Activated CD4-positive, alpha-beta memory T cell treated with anti-CD3 and anti-CD28 coated beads for 36 hours (primary cell): Measurements from ENCODE around the gene MSMB. TPM values are rescaled to one million over a fixed set of nuclear protein-coding genes. Genes with fewer than 3 reads are reported as not detected.
A peak's percentile ranks its signal among the peaks of the same experiment; 100 is the strongest.
"Not testable (repeated sequence)": the region's sequence is repeated elsewhere in the genome, so short reads cannot be mapped to it uniquely, and the experiment has no call there.

ENCODE experiments used
- CTCF ChIA-PET: fragments of 350-600 bp; sonication (Branson Sonifier 250); formaldehyde crosslinking; loops from one replicate; lab custom pipeline; 2021; ENCODE audit warnings: antibody characterized with exemption, inconsistent platforms; lab: Charles Lee
- POLR2A ChIA-PET: fragments of 350-600 bp; sonication (Branson Sonifier 250); formaldehyde crosslinking; loops from one replicate; lab custom pipeline; 2021; ENCODE audit warnings: antibody characterized with exemption; lab: Charles Lee
- DNase-seq: peaks from one replicate; pipeline ENCODE4 v3.0.0-alpha.2; 2020
- H3K27ac Mint-ChIP-seq: one replicate; pipeline ENCODE4 v1.8.0; 2021; ENCODE audit warnings: mixed read lengths
- H3K27me3 Mint-ChIP-seq: one replicate; pipeline ENCODE4 v1.8.0; 2021; ENCODE audit warnings: mixed read lengths
- H3K36me3 Mint-ChIP-seq: one replicate; pipeline ENCODE4 v1.8.0; 2021; ENCODE audit warnings: mixed read lengths
- H3K4me1 Mint-ChIP-seq: one replicate; pipeline ENCODE4 v1.8.0; 2021; ENCODE audit warnings: low read depth, mixed read lengths
- H3K4me3 Mint-ChIP-seq: one replicate; pipeline ENCODE4 v1.8.0; 2021; ENCODE audit warnings: mild to moderate bottlenecking, mixed read lengths
- H3K9me3 Mint-ChIP-seq: one replicate; pipeline ENCODE4 v1.8.0; 2021; ENCODE audit warnings: mixed read lengths
- intact Hi-C: fragments of 100-400 bp; cut with micrococcal nuclease; formaldehyde crosslinking; loops from one replicate; pipeline ENCODE4 v1.15.1; 2023
- total RNA-seq, 2 experiments: library from RNA; stranded (reverse); gene quantifications; one replicate each; pipeline ENCODE4 v1.2.3, GENCODE V29; 2021

The MSMB gene
- total RNA-seq, 2 experiments from 2014 or later, result not detected

DNA sequence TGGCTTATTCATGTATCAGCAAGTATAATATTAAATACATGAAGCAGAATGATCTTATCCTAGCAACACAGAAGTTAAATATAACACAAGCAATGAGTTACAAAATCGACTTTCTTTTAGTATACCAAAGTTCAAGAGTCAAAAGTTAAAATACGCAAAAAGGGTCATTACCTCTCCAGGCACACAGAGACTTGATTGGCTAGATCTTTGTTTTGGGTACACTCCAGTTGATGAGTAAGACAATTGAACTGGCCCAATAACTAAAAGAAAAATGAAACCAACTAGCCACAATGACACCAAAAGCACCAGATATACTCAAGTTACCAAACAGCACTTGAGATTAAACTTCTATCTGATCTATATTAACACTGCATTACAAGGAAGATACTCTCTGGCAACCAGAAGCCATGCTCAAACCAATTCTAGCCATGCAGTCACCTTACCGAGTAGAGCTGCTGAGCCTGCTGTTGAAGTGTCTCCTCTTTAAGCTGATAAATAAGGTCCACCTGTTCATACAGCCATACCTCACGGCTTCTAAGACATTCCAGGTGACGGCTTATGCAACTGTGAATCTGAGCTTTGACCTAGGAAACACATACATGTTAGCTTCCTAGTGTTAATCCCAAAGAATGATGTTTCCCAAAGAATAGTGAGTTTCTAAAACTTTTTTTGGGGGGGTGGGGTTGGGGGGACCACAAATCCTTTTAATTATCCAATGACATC lies 31.2 kb downstream of the MSMB start:
- Mint-ChIP-seq H3K36me3 (peaks cover 39% of the 10 kb centered on the region), H3K4me3 (no peak overlapping the region), H3K27ac (peak overlapping the region; percentile 44), H3K27me3 (no peaks in the 10 kb centered on the region), H3K4me1 (peaks cover 38% of the 10 kb centered on the region), H3K9me3 (no peaks in the 10 kb centered on the region)
- intact Hi-C loops, result no loop called here
- POLR2A ChIA-PET, result no interaction called here
- CTCF ChIA-PET, result interaction anchor here (2.5 kb wide), 1 partner anchor 14 kb away, joined by 9 read pairs; no protein-coding TSS in a partner anchor
- no peak for DNase-seq

DNA sequence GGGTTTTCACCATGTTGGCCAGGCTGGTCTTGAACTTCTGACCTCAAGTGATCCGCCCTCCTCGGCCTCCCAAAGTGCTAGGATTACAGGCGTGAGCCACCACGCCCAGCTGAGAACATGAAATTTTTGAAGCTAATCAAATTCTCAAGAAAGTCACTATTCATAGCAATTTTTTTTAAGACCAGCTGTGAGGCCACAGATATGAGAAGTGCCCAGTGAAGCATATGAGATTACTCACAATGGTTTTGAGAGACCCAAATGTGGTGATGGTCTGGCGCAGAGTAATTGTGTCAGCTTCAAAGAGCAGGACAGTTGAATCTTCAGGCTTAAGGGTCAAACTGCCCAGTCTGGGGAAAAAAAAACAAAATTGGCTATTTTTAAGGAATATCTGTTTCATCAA lies 31.9 kb downstream of the MSMB start:
- ChIA-PET CTCF (interaction anchor here (2.5 kb wide), 1 partner anchor 14 kb away, joined by 9 read pairs; no protein-coding TSS in a partner anchor), POLR2A (no interaction called here)
- intact Hi-C loops, result no loop called here
- Mint-ChIP-seq H3K27ac (no peak overlapping the region), H3K4me1 (peaks cover 31% of the 10 kb centered on the region), H3K4me3 (no peak overlapping the region), H3K9me3 (no peaks in the 10 kb centered on the region), H3K27me3 (no peaks in the 10 kb centered on the region), H3K36me3 (peaks cover 41% of the 10 kb centered on the region)
- DNase-seq, result no peak

DNA sequence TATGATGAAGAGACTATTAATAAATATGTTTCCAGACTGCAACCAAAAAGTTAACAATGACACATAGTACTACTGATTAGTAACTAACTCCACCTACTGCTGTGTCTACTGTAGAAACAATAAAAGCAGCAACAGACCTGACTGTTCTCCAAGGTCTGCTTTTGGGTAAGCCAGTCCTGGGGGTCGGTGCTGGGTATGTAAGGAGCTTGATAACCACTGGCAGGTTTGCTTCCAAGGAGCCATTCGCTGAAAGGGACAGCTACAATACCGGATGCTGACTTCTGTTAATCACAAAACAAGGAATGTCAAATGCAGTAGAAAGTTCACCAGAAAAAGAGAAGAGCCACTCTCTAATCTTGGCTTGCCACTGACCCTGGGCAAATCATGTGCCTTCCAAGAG lies 33.3 kb downstream of the MSMB start:
- POLR2A ChIA-PET, result no interaction called here
- no peaks in the 10 kb centered on the region for H3K27me3 Mint-ChIP-seq
- H3K9me3 Mint-ChIP-seq, result no peaks in the 10 kb centered on the region
- intact Hi-C loops, result no loop called here
- peaks cover 17% of the 10 kb centered on the region for H3K4me1 Mint-ChIP-seq
- H3K36me3 Mint-ChIP-seq, result peaks cover 46% of the 10 kb centered on the region
- CTCF ChIA-PET, result no interaction called here
- no peak overlapping the region for H3K27ac Mint-ChIP-seq
- H3K4me3 Mint-ChIP-seq, result no peak overlapping the region
- DNase-seq, result no peak

DNA sequence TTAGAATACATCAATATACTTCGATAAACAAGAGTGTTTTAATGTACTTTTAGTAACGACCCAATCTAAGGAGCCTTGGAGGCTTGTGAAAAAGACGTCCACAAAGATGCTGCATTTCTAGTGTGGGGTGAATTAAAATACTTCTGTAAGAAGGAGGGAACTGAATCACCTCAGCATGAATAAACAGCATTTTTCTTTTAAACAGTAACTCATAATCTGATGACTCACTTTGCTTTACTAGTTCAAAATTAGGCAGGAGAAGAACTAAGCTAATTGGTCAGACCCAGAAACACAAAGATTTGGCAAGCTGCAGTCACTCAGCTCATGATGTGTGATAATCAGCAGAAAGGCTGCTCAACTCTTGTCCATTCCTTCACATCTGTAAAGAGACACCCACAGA lies 39.9 kb downstream of the MSMB start:
- no peaks in the 10 kb centered on the region for H3K27me3 Mint-ChIP-seq
- no peak for DNase-seq
- peaks cover 48% of the 10 kb centered on the region for H3K36me3 Mint-ChIP-seq
- no peaks in the 10 kb centered on the region for H3K9me3 Mint-ChIP-seq
- CTCF ChIA-PET, result interaction anchor here (2.9 kb wide), 1 partner anchor 23 kb away, joined by 16 read pairs; no protein-coding TSS in a partner anchor
- intact Hi-C loops, result loop anchor here (2.0 kb wide), 1 partner anchor 17 kb away; no protein-coding TSS in a partner anchor
- H3K4me3 Mint-ChIP-seq, result no peak overlapping the region
- POLR2A ChIA-PET, result interaction anchor here (1.2 kb wide), 1 partner anchor 11 kb away, joined by 3 read pairs; no protein-coding TSS in a partner anchor
- no peaks in the 10 kb centered on the region for H3K4me1 Mint-ChIP-seq
- H3K27ac Mint-ChIP-seq, result peak overlapping the region; percentile 29

DNA sequence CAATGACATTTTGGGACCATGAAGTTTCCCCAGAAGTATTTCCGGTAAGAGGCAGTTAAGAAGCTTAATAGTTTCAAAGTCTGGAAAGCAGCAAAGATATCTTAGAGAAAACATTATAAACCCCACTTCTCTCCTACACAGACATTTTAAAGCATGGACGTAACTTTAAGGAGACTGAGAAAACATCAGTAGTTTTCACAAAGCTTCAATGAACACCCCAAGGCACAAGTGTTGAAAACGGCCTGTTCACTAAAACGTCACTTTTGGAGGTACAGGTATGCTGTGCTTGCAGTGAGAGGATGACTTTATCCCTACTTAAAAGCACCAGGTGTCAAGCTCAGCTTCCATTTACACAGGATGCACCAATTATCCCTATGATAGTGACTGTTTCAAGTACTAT lies 40.7 kb downstream of the MSMB start:
- POLR2A ChIA-PET, result interaction anchor here (0.6 to 1.1 kb wide), 2 partner anchors 14 to 1045 kb away, joined by 3 to 4 read pairs; no protein-coding TSS in a partner anchor
- no peak for DNase-seq
- CTCF ChIA-PET, result interaction anchor here (2.9 kb wide), 1 partner anchor 23 kb away, joined by 16 read pairs; no protein-coding TSS in a partner anchor
- H3K4me3 Mint-ChIP-seq, result no peak overlapping the region
- peaks cover 47% of the 10 kb centered on the region for H3K36me3 Mint-ChIP-seq
- no peaks in the 10 kb centered on the region for H3K9me3 Mint-ChIP-seq
- intact Hi-C loops, result no loop called here
- no peak overlapping the region for H3K27ac Mint-ChIP-seq
- H3K27me3 Mint-ChIP-seq, result no peaks in the 10 kb centered on the region
- H3K4me1 Mint-ChIP-seq, result no peaks in the 10 kb centered on the region

DNA sequence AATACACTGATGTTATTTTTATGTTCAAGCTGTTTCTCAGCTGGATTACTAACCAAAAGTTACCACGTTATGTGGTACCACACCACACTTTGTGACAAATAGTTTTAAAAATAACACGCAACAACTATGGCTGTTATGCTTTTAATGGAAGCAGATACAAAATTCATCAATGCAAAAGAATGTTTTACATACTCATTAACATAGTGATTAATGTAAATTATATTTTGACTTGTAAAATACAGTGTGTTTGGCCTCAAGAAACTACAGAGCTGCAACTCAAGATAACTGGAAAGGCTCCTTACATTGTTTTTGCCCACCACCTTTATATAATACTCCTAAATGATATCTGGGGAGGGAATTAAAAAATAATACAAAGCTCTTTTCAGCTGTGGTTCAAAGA lies 41.1 kb downstream of the MSMB start:
- Mint-ChIP-seq H3K4me3 (no peak overlapping the region), H3K36me3 (peaks cover 50% of the 10 kb centered on the region), H3K9me3 (no peaks in the 10 kb centered on the region), H3K27ac (no peak overlapping the region), H3K27me3 (no peaks in the 10 kb centered on the region), H3K4me1 (no peaks in the 10 kb centered on the region)
- ChIA-PET POLR2A (interaction anchor here (0.6 to 1.1 kb wide), 2 partner anchors 15 to 1045 kb away, joined by 3 to 4 read pairs; no protein-coding TSS in a partner anchor), CTCF (interaction anchor here (2.9 kb wide), 1 partner anchor 24 kb away, joined by 16 read pairs; no protein-coding TSS in a partner anchor)
- DNase-seq, result no peak
- intact Hi-C loops, result no loop called here

DNA sequence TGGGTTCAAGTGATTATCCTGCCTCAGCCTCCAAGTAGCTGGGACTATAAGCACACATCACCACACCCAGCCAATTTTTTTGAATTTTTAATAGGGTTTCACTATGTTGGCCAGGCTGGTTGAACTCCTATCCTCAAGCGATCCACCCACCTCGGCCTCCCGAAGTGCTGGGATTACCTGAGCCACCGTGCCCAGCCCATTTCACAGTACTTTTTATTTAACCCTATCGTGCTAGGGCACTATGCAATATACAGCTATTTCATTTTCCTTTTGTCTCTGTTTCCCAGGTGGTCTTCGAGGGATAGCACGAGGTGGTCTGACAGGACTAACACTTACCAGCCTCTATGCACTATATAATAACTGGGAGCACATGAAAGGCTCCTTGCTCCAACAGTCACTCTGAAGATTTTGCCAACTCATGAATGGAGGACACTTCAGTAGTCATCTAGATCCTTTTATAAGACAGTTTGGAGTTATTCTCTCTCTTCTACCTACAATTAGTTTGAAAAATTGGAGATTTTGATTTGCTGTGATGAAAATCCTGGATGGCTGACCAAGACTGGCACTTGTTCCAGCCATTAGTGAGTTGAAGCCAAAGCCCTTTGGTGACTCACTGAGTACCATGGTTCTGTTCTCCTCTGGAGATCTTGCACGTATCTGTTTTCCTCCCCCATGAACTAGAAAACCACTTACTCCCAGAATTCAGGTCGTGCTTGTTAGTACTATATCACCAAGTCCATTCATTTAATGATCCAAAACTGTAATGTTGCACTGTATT lies 43.0 kb downstream of the MSMB start:
- Mint-ChIP-seq H3K4me3 (no peak overlapping the region), H3K36me3 (peaks cover 54% of the 10 kb centered on the region), H3K27me3 (no peaks in the 10 kb centered on the region), H3K27ac (no peak overlapping the region), H3K9me3 (peaks cover 8% of the 10 kb centered on the region), H3K4me1 (no peaks in the 10 kb centered on the region)
- intact Hi-C loops, result no loop called here
- DNase-seq, result no peak
- CTCF ChIA-PET, result interaction anchor here (1.9 kb wide), 1 partner anchor 26 kb away, joined by 5 read pairs; no protein-coding TSS in a partner anchor
- POLR2A ChIA-PET, result no interaction called here

DNA sequence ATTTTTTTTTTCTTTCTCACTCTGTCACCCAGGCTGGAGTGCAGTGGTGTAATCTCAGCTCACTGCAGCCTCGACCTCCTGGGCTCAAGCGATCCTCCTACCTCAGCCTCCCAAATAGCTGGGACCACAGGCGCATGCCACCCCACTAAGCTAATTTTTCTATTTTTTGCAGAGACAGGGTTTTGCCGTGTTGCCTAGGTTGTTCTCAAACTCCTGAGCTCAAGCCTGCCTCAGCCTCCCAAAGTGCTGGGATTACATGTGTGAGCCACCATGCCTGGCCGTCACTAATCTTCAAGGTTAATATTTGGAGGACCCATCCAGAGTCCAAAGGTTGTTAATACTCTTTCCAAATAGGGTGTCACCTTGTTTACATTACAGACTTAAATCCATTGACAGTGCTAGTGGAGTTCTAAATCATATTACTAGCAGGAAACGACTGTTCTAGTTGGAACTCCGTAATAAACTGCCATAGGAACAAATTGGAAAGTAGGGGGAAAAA lies 43.8 kb downstream of the MSMB start:
- H3K9me3 Mint-ChIP-seq, H3K4me3 Mint-ChIP-seq, POLR2A ChIA-PET, intact Hi-C loops, H3K27me3 Mint-ChIP-seq, DNase-seq, H3K27ac Mint-ChIP-seq, H3K4me1 Mint-ChIP-seq: not testable (repeated sequence)
- CTCF ChIA-PET, result interaction anchor here (1.9 kb wide), 1 partner anchor 27 kb away, joined by 5 read pairs; no protein-coding TSS in a partner anchor
- H3K36me3 Mint-ChIP-seq, result peaks cover 58% of the 10 kb centered on the region

DNA sequence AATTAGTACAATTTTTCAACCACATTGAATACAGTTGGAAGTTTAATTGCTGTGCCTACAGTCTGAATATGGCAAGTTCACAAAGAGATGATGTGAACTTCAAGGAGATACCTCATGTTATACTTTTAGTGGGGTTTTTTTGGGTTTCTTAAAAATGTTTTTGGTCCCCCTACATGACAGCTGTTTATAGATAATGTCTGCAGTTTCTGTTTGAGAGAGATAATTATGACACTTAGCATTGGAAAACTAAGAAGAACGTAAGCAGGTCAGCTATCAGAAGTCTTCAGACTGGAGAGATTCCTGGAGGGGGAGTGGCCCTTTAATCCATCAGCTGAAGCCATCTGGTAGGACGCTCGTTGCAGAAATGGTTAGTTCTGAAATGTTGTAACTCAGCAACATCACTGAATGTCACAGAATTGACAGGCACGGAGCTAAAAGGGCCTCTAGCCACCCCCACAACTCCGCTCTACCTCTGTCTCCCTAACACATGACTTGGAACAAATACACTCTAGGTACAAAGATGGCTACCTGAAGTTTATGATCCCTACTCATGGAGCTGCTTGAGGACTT lies 44.8 kb downstream of the MSMB start:
- CTCF ChIA-PET, result interaction anchor here (1.9 kb wide), 1 partner anchor 28 kb away, joined by 5 read pairs; no protein-coding TSS in a partner anchor

DNA sequence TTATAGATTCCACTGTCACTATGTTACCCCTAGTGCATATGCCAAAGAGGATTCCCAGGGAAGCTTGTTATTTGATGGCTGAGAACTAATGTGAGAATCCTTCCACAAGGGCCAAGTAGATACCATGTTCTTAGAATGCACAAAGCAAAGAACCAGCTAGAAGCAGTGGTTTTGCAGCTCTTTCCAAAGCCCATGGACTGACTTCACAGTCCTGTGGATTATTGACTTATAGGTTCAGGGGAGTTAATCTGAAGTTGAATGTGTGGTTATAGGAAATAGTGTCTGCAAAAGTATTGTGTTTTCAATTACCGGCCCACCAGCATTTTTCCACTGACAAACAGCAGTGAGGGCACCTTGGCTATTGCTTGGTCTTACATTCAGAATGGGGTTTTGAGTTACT lies 45.5 kb downstream of the MSMB start:
- Mint-ChIP-seq H3K4me3 (no peak overlapping the region), H3K27ac (no peak overlapping the region), H3K9me3 (peaks cover 8% of the 10 kb centered on the region), H3K4me1 (no peaks in the 10 kb centered on the region), H3K36me3 (peaks cover 52% of the 10 kb centered on the region), H3K27me3 (no peaks in the 10 kb centered on the region)
- ChIA-PET POLR2A (no interaction called here), CTCF (no interaction called here)
- intact Hi-C loops, result no loop called here
- DNase-seq, result no peak

More for the DNA sequence above, 44.8 kb downstream of the MSMB start:
- Mint-ChIP-seq H3K36me3 (peaks cover 53% of the 10 kb centered on the region), H3K27ac (no peak overlapping the region), H3K4me1 (no peaks in the 10 kb centered on the region), H3K9me3 (peaks cover 8% of the 10 kb centered on the region), H3K27me3 (no peaks in the 10 kb centered on the region), H3K4me3 (no peak overlapping the region)
- DNase-seq, result no peak
- POLR2A ChIA-PET, result no interaction called here
- intact Hi-C loops, result no loop called here

DNA sequence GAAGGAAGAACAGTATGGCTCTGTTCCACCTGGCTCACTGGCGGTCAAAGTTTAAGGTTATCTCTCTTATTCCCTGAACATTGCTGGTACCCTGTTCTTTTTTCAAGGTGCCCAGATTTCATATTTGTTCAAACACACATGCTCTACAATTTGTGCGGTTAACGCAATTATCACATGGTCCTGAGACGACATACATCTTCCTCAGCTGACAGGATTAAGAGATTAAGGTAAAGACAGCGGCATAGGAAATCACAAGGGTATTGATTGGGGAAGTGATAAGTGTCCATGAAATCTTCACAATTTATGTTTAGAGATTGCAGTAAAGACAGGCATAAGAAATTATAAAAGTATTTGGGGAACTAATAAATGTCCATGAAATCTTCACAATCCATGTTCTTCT lies 46.1 kb downstream of the MSMB start:
- intact Hi-C loops, result loop anchor here (2.0 kb wide), 1 partner anchor 29 kb away; no protein-coding TSS in a partner anchor
- not testable (repeated sequence) for H3K9me3 Mint-ChIP-seq

More for the DNA sequence above, 46.1 kb downstream of the MSMB start:
- H3K27me3 Mint-ChIP-seq, CTCF ChIA-PET, H3K27ac Mint-ChIP-seq, H3K4me1 Mint-ChIP-seq, DNase-seq, H3K4me3 Mint-ChIP-seq, POLR2A ChIA-PET: not testable (repeated sequence)
- H3K36me3 Mint-ChIP-seq, result peaks cover 49% of the 10 kb centered on the region
